A549 (cell line): ENCODE results near the gene PRKG1. TPM values are rescaled to one million over a fixed set of nuclear protein-coding genes. Genes with fewer than 3 reads are reported as not detected.

Experiments
- ATAC-seq, 2 experiments: fragments of 200-7000 bp in 1 of 2; fragments of >200 bp in 1 of 2; cut with Nextera tagmentation in 1 of 2; cut with Tn5 transposase in 1 of 2; 3 replicates each; pipeline versions ENCODE4 v1.8.0 to v1.9.1; 2018 to 2020; ENCODE audit warnings: mild to moderate bottlenecking in 1 of 2, moderate library complexity in 1 of 2
- CTCF ChIA-PET: fragments of 300-600 bp; sonication (Branson Sonifier 250); formaldehyde crosslinking; extraction: SDS; loops from one replicate; lab custom pipeline; 2021; ENCODE audit warnings: antibody characterized with exemption, inconsistent platforms; lab: Yijun Ruan, JAX
- POLR2A ChIA-PET: fragments of 350-600 bp; formaldehyde crosslinking; extraction: SDS; loops from one replicate; lab custom pipeline; 2021; ENCODE audit warnings: antibody characterized with exemption, inconsistent platforms; lab: Yijun Ruan, JAX
- DNase-seq, 2 experiments: peaks; one replicate each; pipeline versions ENCODE4 v3.0.0 to v3.0.0-alpha.2; 2011 to 2016; ENCODE audit warnings: low read depth in 1 of 2, low spot score in 1 of 2
- FAIRE-seq: peaks from 2 replicates; lab custom pipeline; 2011; peaks lifted over from hg19 to GRCh38; lab: Jason Lieb, UNC
- H3K27ac ChIP-seq, 2 experiments: fragments of >200 bp; sonication (Bioruptor Twin); formaldehyde crosslinking; 3 replicates each; pipeline ENCODE4 v1.5.1; 2016 to 2017
- H3K4me1 ChIP-seq: fragments of >200 bp; sonication (Bioruptor Twin); formaldehyde crosslinking; 3 replicates; pipeline ENCODE4 v1.6.1; 2016
- H3K4me2 ChIP-seq: fragments of >200 bp; sonication (Bioruptor Twin); formaldehyde crosslinking; 3 replicates; pipeline ENCODE4 v1.6.1; 2016
- H3K4me3 ChIP-seq: fragments of >200 bp; sonication (Bioruptor Twin); formaldehyde crosslinking; 3 replicates; pipeline ENCODE4 v1.5.1; 2016
- H3K9me3 ChIP-seq: fragments of >200 bp; sonication (Bioruptor Twin); formaldehyde crosslinking; 3 replicates; pipeline ENCODE4 v1.6.1; 2016
- ATOH8 ChIP-seq: fragments of 250-450 bp; sonication (Bioruptor Pico); IDR thresholded peaks from 2 replicates; pipeline ENCODE4 v1.5.0; 2020; ENCODE audit warnings: low read depth, mild to moderate bottlenecking, moderate library complexity
- ELK1 ChIP-seq: fragments of 150-350 bp; IDR thresholded peaks from 2 replicates; pipeline ENCODE4 v1.6.1; 2014; ENCODE audit warnings: low read depth, mild to moderate bottlenecking, low read length
- FOSB ChIP-seq: fragments of 250-450 bp; sonication (Bioruptor Pico); IDR thresholded peaks from 2 replicates; pipeline ENCODE4 v1.5.0; 2020; ENCODE audit warnings: mild to moderate bottlenecking, moderate library complexity
- FOSL2 ChIP-seq, 2 experiments: fragments of 450-650 bp in 1 of 2; fragments of >200 bp in 1 of 2; sonication (Bioruptor Twin) in 1 of 2; formaldehyde crosslinking; IDR thresholded peaks; 2 replicates each; pipeline versions ENCODE4 v1.5.0 to v1.6.1; 2016 to 2020; ENCODE audit warnings: mild to moderate bottlenecking in 1 of 2, moderate library complexity in 1 of 2
- HEYL ChIP-seq: fragments of 250-450 bp; sonication (Bioruptor Pico); IDR thresholded peaks from 2 replicates; pipeline ENCODE4 v1.8.0; 2021; ENCODE audit warnings: mild to moderate bottlenecking, moderate library complexity
- NPAS2 ChIP-seq: fragments of 250-450 bp; sonication (Bioruptor Pico); IDR thresholded peaks from 2 replicates; pipeline ENCODE4 v1.8.0; 2022; ENCODE audit warnings: mild to moderate bottlenecking, moderate library complexity, borderline replicate concordance
- NR3C1 ChIP-seq: fragments of >200 bp; sonication (Bioruptor Twin); formaldehyde crosslinking; IDR thresholded peaks from 3 replicates; pipeline ENCODE4 v1.6.1; 2017
- PHF8 ChIP-seq: fragments of 200-600 bp; sonication (generic); IDR thresholded peaks from 2 replicates; pipeline ENCODE4 v1.6.1; 2016; ENCODE audit warnings: low read depth, mild to moderate bottlenecking, antibody characterized with exemption, moderate library complexity, borderline replicate concordance
- RFX5 ChIP-seq: fragments of 450-650 bp; IDR thresholded peaks from 2 replicates; pipeline ENCODE4 v1.7.1; 2014; ENCODE audit warnings: antibody characterized with exemption, mild to moderate bottlenecking, moderate library complexity
- SREBF2 ChIP-seq: fragments of 450-650 bp; IDR thresholded peaks from 2 replicates; pipeline ENCODE4 v1.6.1; 2014; ENCODE audit warnings: mild to moderate bottlenecking, moderate library complexity
- ZC3H11A ChIP-seq: fragments of 450-650 bp; IDR thresholded peaks from 2 replicates; pipeline ENCODE4 v1.6.1; 2014; ENCODE audit warnings: antibody characterized with exemption, mild to moderate bottlenecking
- WGBS: methylation state at CpG from one replicate; pipeline ENCODE4 v1.1.6; 2017; ENCODE audit errors: missing lambda C conversion rate; 5-methylcytosine and 5-hydroxymethylcytosine counted together
- polyA plus RNA-seq, 4 experiments: library from polyadenylated mRNA; depleted of rRNA in 3 of 4; stranded (reverse); fragments of >200 nt; fragmentation: RNase III in 1 of 4; extraction: RNeasy Plus Mini Kit Qiagen cat#74134 plus additional on column Dnase treatment in 1 of 4; gene quantifications; 2 replicates in 3 of 4; 3 replicates in 1 of 4; pipeline ENCODE4 v1.2.3, GENCODE V29; 2011 to 2017
- TF ChIP-seq, protein P1 (sequence below): fragments of 250-450 bp; sonication (Bioruptor Pico); IDR thresholded peaks from 2 replicates; pipeline ENCODE4 v1.5.0; 2021; ENCODE audit warnings: mild to moderate bottlenecking, moderate library complexity, borderline replicate concordance
- TF ChIP-seq, protein P2 (sequence below): fragments of >200 bp; sonication (Bioruptor Twin); formaldehyde crosslinking; IDR thresholded peaks from 3 replicates; pipeline ENCODE4 v1.5.1; 2016
- TF ChIP-seq, protein P3 (sequence below): fragments of >200 bp; sonication (Bioruptor Twin); formaldehyde crosslinking; IDR thresholded peaks from 3 replicates; pipeline ENCODE4 v1.6.1; 2016
- TF ChIP-seq, protein P4 (sequence below): fragments of 450-650 bp; IDR thresholded peaks from 2 replicates; pipeline ENCODE4 v1.6.1; 2014; ENCODE audit warnings: antibody characterized with exemption

Gene PRKG1
- polyA plus RNA-seq, 2 of the 4 experiments (the other 2 are of a cell fraction) = not detected

GRCh38 chr10:51879238-51879637 is 805.0 kb downstream of the PRKG1 start:
- WGBS = 0% methylated on average over 1 of the region's 1 CpG
- Histone ChIP-seq H3K4me3 (no peak overlapping the region), H3K9me3 (no peaks in the 10 kb centered on the region), H3K4me2 (no peak overlapping the region), H3K27ac (no peak overlapping the region), H3K4me1 (no peaks in the 10 kb centered on the region)
- peak; percentile 59 to 76 for ATAC-seq
- CTCF ChIA-PET = no interaction called here
- POLR2A ChIA-PET = no interaction called here
- TF ChIP-seq FOSL2 (IDR thresholded peaks at IDR 0.05) = no peak
- TF ChIP-seq FOSL2 (CRISPR knock-in tag; IDR thresholded peaks at IDR 0.05) = 0 out of 2 replicates have a peak, but pooled peaks have one; percentile 7
- TF ChIP-seq ZC3H11A = no peak
- TF ChIP-seq HEYL (CRISPR knock-in tag) = no peak
- peak in 1 of 2 experiments; percentile 48 for DNase-seq
- FAIRE-seq = no peak

DNA sequence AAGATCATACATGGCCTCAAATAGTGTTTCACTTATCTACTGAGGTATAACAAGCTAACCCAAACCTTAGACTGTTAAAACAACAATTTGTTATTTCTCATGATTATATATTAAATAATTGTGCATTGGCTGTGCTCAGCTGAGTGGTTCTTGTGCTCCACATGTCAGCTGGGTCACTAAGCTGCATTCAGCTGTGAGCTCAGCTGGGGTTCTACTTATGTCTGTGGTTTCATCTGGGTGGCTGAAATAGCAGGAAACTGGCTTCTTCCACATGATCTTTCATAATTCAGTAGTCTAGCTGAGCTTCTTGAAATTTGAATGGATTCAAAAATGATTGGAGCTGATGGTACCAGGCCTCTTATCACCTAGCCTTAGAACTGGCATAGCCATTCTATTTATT is 806.9 kb downstream of the PRKG1 start:
- CTCF ChIA-PET = no interaction called here
- Histone ChIP-seq H3K4me3 (no peak overlapping the region), H3K27ac (no peak overlapping the region), H3K4me2 (no peak overlapping the region), H3K4me1 (no peaks in the 10 kb centered on the region), H3K9me3 (no peaks in the 10 kb centered on the region)
- no peak for ATAC-seq
- no peak for FAIRE-seq
- DNase-seq = no peak
- POLR2A ChIA-PET = no interaction called here
- no peak for TF ChIP-seq ELK1
- TF ChIP-seq NPAS2 = no peak
- no peak for TF ChIP-seq NR3C1
- no peak for TF ChIP-seq ATOH8 (CRISPR knock-in tag)
- no peak for TF ChIP-seq RFX5
- TF ChIP-seq, protein P1, sequence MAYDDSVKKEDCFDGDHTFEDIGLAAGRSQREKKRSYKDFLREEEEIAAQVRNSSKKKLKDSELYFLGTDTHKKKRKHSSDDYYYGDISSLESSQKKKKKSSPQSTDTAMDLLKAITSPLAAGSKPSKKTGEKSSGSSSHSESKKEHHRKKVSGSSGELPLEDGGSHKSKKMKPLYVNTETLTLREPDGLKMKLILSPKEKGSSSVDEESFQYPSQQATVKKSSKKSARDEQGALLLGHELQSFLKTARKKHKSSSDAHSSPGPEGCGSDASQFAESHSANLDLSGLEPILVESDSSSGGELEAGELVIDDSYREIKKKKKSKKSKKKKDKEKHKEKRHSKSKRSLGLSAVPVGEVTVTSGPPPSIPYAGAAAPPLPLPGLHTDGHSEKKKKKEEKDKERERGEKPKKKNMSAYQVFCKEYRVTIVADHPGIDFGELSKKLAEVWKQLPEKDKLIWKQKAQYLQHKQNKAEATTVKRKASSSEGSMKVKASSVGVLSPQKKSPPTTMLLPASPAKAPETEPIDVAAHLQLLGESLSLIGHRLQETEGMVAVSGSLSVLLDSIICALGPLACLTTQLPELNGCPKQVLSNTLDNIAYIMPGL (CRISPR knock-in tag) = no peak
- no peak for TF ChIP-seq PHF8
- no peak for TF ChIP-seq FOSL2 (IDR thresholded peaks at IDR 0.05)
- no peak for TF ChIP-seq FOSL2 (CRISPR knock-in tag; IDR thresholded peaks at IDR 0.05)
- TF ChIP-seq, protein P2, sequence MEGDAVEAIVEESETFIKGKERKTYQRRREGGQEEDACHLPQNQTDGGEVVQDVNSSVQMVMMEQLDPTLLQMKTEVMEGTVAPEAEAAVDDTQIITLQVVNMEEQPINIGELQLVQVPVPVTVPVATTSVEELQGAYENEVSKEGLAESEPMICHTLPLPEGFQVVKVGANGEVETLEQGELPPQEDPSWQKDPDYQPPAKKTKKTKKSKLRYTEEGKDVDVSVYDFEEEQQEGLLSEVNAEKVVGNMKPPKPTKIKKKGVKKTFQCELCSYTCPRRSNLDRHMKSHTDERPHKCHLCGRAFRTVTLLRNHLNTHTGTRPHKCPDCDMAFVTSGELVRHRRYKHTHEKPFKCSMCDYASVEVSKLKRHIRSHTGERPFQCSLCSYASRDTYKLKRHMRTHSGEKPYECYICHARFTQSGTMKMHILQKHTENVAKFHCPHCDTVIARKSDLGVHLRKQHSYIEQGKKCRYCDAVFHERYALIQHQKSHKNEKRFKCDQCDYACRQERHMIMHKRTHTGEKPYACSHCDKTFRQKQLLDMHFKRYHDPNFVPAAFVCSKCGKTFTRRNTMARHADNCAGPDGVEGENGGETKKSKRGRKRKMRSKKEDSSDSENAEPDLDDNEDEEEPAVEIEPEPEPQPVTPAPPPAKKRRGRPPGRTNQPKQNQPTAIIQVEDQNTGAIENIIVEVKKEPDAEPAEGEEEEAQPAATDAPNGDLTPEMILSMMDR = no peak
- no peak for TF ChIP-seq FOSB (CRISPR knock-in tag)
- TF ChIP-seq, protein P3, sequence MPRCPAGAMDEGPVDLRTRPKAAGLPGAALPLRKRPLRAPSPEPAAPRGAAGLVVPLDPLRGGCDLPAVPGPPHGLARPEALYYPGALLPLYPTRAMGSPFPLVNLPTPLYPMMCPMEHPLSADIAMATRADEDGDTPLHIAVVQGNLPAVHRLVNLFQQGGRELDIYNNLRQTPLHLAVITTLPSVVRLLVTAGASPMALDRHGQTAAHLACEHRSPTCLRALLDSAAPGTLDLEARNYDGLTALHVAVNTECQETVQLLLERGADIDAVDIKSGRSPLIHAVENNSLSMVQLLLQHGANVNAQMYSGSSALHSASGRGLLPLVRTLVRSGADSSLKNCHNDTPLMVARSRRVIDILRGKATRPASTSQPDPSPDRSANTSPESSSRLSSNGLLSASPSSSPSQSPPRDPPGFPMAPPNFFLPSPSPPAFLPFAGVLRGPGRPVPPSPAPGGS = no peak
- TF ChIP-seq SREBF2 = no peak
- TF ChIP-seq, protein P4, sequence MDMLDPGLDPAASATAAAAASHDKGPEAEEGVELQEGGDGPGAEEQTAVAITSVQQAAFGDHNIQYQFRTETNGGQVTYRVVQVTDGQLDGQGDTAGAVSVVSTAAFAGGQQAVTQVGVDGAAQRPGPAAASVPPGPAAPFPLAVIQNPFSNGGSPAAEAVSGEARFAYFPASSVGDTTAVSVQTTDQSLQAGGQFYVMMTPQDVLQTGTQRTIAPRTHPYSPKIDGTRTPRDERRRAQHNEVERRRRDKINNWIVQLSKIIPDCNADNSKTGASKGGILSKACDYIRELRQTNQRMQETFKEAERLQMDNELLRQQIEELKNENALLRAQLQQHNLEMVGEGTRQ = no peak
